Measurements from ENCODE around the gene S1PR4. TPM values are rescaled to one million over a fixed set of nuclear protein-coding genes. Genes with fewer than 3 reads are reported as not detected.

S1PR4 gene
- total RNA-seq, 1 donor from 2014 or later, result 3.1 TPM

Other genes with a start within 250 kb of the S1PR4 start
- gene ZNF77, start 233.8 kb upstream of the S1PR4 start, total RNA-seq, result 6.1 TPM
- 4.4 TPM for gene TLE6, start 201.2 kb upstream of the S1PR4 start, total RNA-seq
- gene TLE2, start 149.5 kb upstream of the S1PR4 start, total RNA-seq, result 232 TPM
- 708 TPM for gene TLE5, start 116.3 kb upstream of the S1PR4 start, total RNA-seq
- 74.0 TPM for gene GNA11, start 84.4 kb upstream of the S1PR4 start, total RNA-seq
- gene GNA15, start 42.7 kb upstream of the S1PR4 start, total RNA-seq, result 9.5 TPM
- 25.4 TPM for gene NCLN, start 7.2 kb downstream of the S1PR4 start, total RNA-seq
- 0.18 TPM for gene CELF5, start 45.9 kb downstream of the S1PR4 start, total RNA-seq
- gene NFIC, start 187.8 kb downstream of the S1PR4 start, total RNA-seq, result 178 TPM

Data from sciatic nerve (tissue), 1 donor.